CD14-positive monocyte (primary cell): Measurements from ENCODE around the gene AGXT2. TPM values are rescaled to one million over a fixed set of nuclear protein-coding genes. Genes with fewer than 3 reads are reported as not detected.

ENCODE experiments used
- DNase-seq, 3 donors: peaks; one replicate each; pipeline ENCODE4 v3.0.0-alpha.2; 2011 to 2022
- H2AFZ ChIP-seq: 2 replicates; pipeline ENCODE4 v1.6.0; 2012; ENCODE audit warnings: mild to moderate bottlenecking, low read depth, low read length, inconsistent platforms; ENCODE audit not compliant: insufficient read depth, poor library complexity, severe bottlenecking
- H3K27ac ChIP-seq, 2 donors: 1 replicate in 1 of 2; 2 replicates in 1 of 2; pipeline ENCODE4 v1.5.1; 2012 to 2013; ENCODE audit warnings: low read length in 2 of 2, control low read depth in 1 of 2, inconsistent platforms in 1 of 2, low read depth in 1 of 2, mild to moderate bottlenecking in 1 of 2
- H3K27me3 ChIP-seq, 2 donors: one replicate each; pipeline versions ENCODE4 v1.6.0 to v1.6.1; 2011 to 2013; ENCODE audit warnings: low read length in 2 of 2; ENCODE audit not compliant: control insufficient read depth in 2 of 2, insufficient read depth in 2 of 2
- H3K36me3 ChIP-seq, 2 donors: replicated peaks in 1 of 2; 1 replicate in 1 of 2; 2 replicates in 1 of 2; pipeline versions ENCODE4 v1.5.1 to v1.6.1; 2012 to 2013; ENCODE audit warnings: low read length in 2 of 2, control low read depth in 1 of 2, inconsistent platforms in 1 of 2, mild to moderate bottlenecking in 1 of 2; ENCODE audit not compliant: insufficient read depth in 2 of 2, control insufficient read depth in 1 of 2
- H3K4me1 ChIP-seq, 2 donors: 1 replicate in 1 of 2; 2 replicates in 1 of 2; pipeline versions ENCODE4 v1.5.1 to v1.6.1; 2012 to 2013; ENCODE audit warnings: low read length in 2 of 2, control low read depth in 1 of 2, inconsistent platforms in 1 of 2, mild to moderate bottlenecking in 1 of 2, moderate library complexity in 1 of 2; ENCODE audit not compliant: insufficient read depth in 2 of 2, control insufficient read depth in 1 of 2
- H3K4me2 ChIP-seq: replicated peaks from 2 replicates; pipeline ENCODE3; 2012; ENCODE audit warnings: low read length, moderate library complexity, mild to moderate bottlenecking; ENCODE audit not compliant: poor library complexity, severe bottlenecking; ENCODE audit errors: extremely low read depth
- H3K4me3 ChIP-seq, 3 experiments: fragments of 200-600 bp in 1 of 3; sonication (generic) in 1 of 3; replicated peaks in 1 of 3; 1 replicate in 2 of 3; 2 replicates in 1 of 3; pipeline ENCODE4 v1.5.1; 2011 to 2013; ENCODE audit warnings: low read length in 3 of 3, mild to moderate bottlenecking in 3 of 3, control low read depth in 2 of 3, low read depth in 2 of 3, inconsistent platforms in 1 of 3, moderate library complexity in 1 of 3
- H3K79me2 ChIP-seq: 2 replicates; pipeline ENCODE4 v1.6.0; 2012; ENCODE audit warnings: mild to moderate bottlenecking, control low read depth, inconsistent platforms, low read length, moderate library complexity; ENCODE audit not compliant: insufficient read depth
- H3K9ac ChIP-seq: 2 replicates; pipeline ENCODE4 v1.6.0; 2017; ENCODE audit warnings: low read length, mild to moderate bottlenecking; ENCODE audit not compliant: insufficient read depth, poor library complexity, severe bottlenecking
- H3K9me3 ChIP-seq, 2 donors: replicated peaks in 1 of 2; 1 replicate in 1 of 2; 2 replicates in 1 of 2; pipeline versions ENCODE4 v1.5.1 to v1.6.1; 2012 to 2013; ENCODE audit warnings: low read length in 2 of 2, control low read depth in 1 of 2; ENCODE audit not compliant: control insufficient read depth in 1 of 2, insufficient read depth in 1 of 2
- H4K20me1 ChIP-seq: 2 replicates; pipeline ENCODE4 v1.6.0; 2012; ENCODE audit warnings: mild to moderate bottlenecking, low read length, control low read depth, moderate library complexity; ENCODE audit not compliant: insufficient read depth
- H3K27ac Mint-ChIP-seq, 7 donors: one replicate each; pipeline ENCODE4 v1.8.0; 2020; ENCODE audit warnings: mild to moderate bottlenecking in 7 of 7, mixed read lengths in 7 of 7, moderate library complexity in 6 of 7, inconsistent platforms in 2 of 7
- H3K27me3 Mint-ChIP-seq, 3 donors: one replicate each; pipeline ENCODE4 v1.8.0; 2021 to 2022; ENCODE audit warnings: low read depth in 3 of 3, mild to moderate bottlenecking in 3 of 3, mixed read lengths in 3 of 3, moderate library complexity in 3 of 3, inconsistent platforms in 1 of 3
- H3K36me3 Mint-ChIP-seq, 2 donors: one replicate each; pipeline ENCODE4 v1.8.0; 2020; ENCODE audit warnings: mixed read lengths in 2 of 2, inconsistent platforms in 1 of 2, mild to moderate bottlenecking in 1 of 2
- H3K4me1 Mint-ChIP-seq: one replicate; pipeline ENCODE4 v1.8.0; 2020; ENCODE audit warnings: mild to moderate bottlenecking, mixed read lengths
- H3K4me3 Mint-ChIP-seq, 2 donors: one replicate each; pipeline ENCODE4 v1.8.0; 2020; ENCODE audit warnings: mild to moderate bottlenecking in 2 of 2, mixed read lengths in 2 of 2, moderate library complexity in 1 of 2
- H3K9me3 Mint-ChIP-seq, 7 donors: one replicate each; pipeline ENCODE4 v1.8.0; 2020 to 2022; ENCODE audit warnings: mixed read lengths in 7 of 7, mild to moderate bottlenecking in 6 of 7, moderate library complexity in 6 of 7, inconsistent platforms in 2 of 7
- WGBS: methylation state at CpG from one replicate; pipeline ENCODE4 v1.1.5; 2013; ENCODE audit warnings: missing lambda C conversion rate; ENCODE audit not compliant: insufficient coverage; 5-methylcytosine and 5-hydroxymethylcytosine counted together
- intact Hi-C, 2 donors: fragments of 100-400 bp; cut with micrococcal nuclease; formaldehyde crosslinking; loops; one replicate each; pipeline versions ENCODE4 v1.15.0 to v1.15.1; 2023
- polyA plus RNA-seq, 3 donors: library from polyadenylated mRNA; depleted of rRNA in 1 of 3; unstranded in 2 of 3; stranded (reverse) in 1 of 3; fragments of 300-500 nt in 2 of 3; fragments of >200 nt in 1 of 3; fragmentation: Illumina TruSeq in 2 of 3; gene quantifications; 1 replicate in 2 of 3; 2 replicates in 1 of 3; pipeline ENCODE4 v1.2.3, GENCODE V29; 2012 to 2021
- TF ChIP-seq, protein P1 (sequence below): fragments of 200-600 bp; IDR thresholded peaks from one replicate; pipeline ENCODE4 v1.8.0; 2022; ENCODE audit warnings: antibody characterized with exemption, mild to moderate bottlenecking

The AGXT2 gene
- polyA plus RNA-seq, 3 donors, result not detected

DNA sequence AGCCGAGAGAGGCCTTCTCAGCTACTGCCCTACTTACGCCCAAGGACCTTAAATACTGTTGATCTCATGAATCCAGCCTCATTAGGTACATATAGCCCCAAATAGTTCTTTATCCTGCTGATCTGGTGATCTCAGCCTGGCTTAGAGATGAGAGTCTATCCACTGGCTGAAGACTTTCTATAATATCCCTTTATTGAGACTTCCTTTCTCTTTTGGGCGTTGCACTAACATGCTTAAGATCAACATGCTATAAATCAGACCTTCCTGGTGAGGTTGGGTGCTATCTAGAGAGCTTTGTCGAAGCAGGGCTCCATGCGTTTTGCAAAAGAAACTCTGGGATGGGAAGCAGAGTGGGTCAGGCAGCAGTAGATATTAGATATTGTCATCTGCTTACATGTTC lies 44.0 kb upstream of the AGXT2 start:
- intact Hi-C loops, result loop anchor here (5.0 kb wide), 1 partner anchor 836 kb away; no protein-coding TSS in a partner anchor
- no peaks in the 10 kb centered on the region for H3K4me1 Mint-ChIP-seq
- no peak overlapping the region for H3K4me3 ChIP-seq

DNA sequence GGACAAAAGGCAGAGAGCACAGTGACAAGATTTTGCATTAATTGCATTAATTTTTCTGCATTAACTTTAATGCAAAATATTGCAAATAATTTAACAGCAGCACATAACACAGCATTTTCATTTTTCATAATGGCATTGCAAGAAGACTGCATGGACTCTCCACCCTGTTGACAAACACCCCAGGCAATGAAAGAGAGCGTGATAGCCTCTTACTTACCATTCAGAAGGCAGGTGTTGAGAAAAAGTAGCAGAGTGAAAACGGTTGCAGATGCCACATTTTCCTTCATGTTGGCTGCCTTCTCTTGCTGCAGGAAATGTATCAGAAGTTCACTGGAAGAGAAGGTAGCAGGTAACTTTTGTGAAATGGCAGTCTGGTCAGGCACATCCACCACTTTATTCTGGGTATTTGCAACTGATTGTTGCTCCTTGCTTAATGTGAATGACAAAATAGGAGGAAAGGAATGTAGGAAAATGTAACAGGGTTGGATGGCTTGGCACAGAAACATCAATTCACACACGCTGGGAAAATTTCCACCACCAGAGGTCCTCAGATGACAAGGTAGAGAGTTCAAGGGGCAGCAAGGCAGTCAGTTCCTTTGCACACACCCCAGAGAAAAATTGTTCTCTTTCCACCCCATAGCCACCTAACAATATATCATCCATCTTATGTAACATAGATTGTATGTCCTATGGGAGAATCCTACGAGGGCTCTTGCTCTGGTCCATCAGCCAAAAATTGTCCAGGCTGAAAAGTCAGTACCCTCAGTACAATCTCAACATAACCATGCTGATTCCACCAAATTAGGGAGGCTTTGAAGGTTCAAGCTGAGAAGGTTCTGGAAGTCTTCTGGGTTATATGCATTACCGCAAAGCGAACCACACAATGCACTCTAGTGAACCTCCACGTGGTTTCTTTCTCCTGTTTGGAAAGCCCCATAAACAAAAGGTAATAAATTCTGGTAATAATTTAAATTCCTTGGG lies 41.9 kb upstream of the AGXT2 start:
- no peaks in the 10 kb centered on the region for H3K79me2 ChIP-seq
- no peak overlapping the region for H3K27ac ChIP-seq
- no peaks in the 10 kb centered on the region for H3K4me1 ChIP-seq
- TF ChIP-seq, protein P1, sequence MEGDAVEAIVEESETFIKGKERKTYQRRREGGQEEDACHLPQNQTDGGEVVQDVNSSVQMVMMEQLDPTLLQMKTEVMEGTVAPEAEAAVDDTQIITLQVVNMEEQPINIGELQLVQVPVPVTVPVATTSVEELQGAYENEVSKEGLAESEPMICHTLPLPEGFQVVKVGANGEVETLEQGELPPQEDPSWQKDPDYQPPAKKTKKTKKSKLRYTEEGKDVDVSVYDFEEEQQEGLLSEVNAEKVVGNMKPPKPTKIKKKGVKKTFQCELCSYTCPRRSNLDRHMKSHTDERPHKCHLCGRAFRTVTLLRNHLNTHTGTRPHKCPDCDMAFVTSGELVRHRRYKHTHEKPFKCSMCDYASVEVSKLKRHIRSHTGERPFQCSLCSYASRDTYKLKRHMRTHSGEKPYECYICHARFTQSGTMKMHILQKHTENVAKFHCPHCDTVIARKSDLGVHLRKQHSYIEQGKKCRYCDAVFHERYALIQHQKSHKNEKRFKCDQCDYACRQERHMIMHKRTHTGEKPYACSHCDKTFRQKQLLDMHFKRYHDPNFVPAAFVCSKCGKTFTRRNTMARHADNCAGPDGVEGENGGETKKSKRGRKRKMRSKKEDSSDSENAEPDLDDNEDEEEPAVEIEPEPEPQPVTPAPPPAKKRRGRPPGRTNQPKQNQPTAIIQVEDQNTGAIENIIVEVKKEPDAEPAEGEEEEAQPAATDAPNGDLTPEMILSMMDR, result peak; percentile 73
- H3K36me3 ChIP-seq, result peaks cover 11 to 43% of the 10 kb centered on the region in 2 donors
- H3K9me3 ChIP-seq, result no peaks in the 10 kb centered on the region
- peaks cover 31 to 53% of the 10 kb centered on the region in 2 donors for H3K36me3 Mint-ChIP-seq
- H3K9ac ChIP-seq, result no peak overlapping the region
- no peaks in the 10 kb centered on the region for H3K9me3 Mint-ChIP-seq
- no peaks in the 10 kb centered on the region for H3K27me3 ChIP-seq
- no peak overlapping the region for H3K27ac Mint-ChIP-seq
- no peak overlapping the region for H2AFZ ChIP-seq
- no peaks in the 10 kb centered on the region for H3K4me1 Mint-ChIP-seq
- no peak overlapping the region for H3K4me3 Mint-ChIP-seq
- H3K4me3 ChIP-seq, result no peak overlapping the region
- 75% methylated on average over 1 of the region's 7 CpGs for WGBS
- peaks cover 0 to 1% (median 1%) of the 10 kb centered on the region in 3 donors for H3K27me3 Mint-ChIP-seq
- no peaks in the 10 kb centered on the region for H4K20me1 ChIP-seq
- peak; percentile 17 to 41 (median 34) for DNase-seq
- H3K4me2 ChIP-seq, result no peak overlapping the region
- intact Hi-C loops, result loop anchor here (5.0 kb wide), 1 partner anchor 838 kb away; no protein-coding TSS in a partner anchor

More for the DNA sequence above, 44.0 kb upstream of the AGXT2 start:
- Mint-ChIP-seq H3K27ac (peak overlapping the region in 1 of 7 donors; percentile 47), H3K27me3 (peaks cover 0 to 1% (median 1%) of the 10 kb centered on the region in 3 donors), H3K4me3 (no peak overlapping the region), H3K9me3 (no peaks in the 10 kb centered on the region), H3K36me3 (peaks cover 14 to 43% of the 10 kb centered on the region in 2 donors)
- Histone ChIP-seq H3K9ac (peak overlapping the region; percentile 5), H3K4me1 (no peaks in the 10 kb centered on the region), H3K79me2 (no peaks in the 10 kb centered on the region), H3K27ac (no peak overlapping the region), H3K27me3 (no peaks in the 10 kb centered on the region), H4K20me1 (no peaks in the 10 kb centered on the region), H3K9me3 (no peaks in the 10 kb centered on the region), H3K36me3 (peaks cover 7 to 22% of the 10 kb centered on the region in 2 donors), H3K4me2 (no peak overlapping the region), H2AFZ (no peak overlapping the region)
- no peak for DNase-seq
- TF ChIP-seq, protein P1, result no peak
- no CpG with 5 or more reads among the region's 5 CpGs for WGBS
